NT2/D1 (cell line): ENCODE data around the gene TRIM31.

ENCODE experiments used
- SUZ12 ChIP-seq: IDR thresholded peaks from 2 replicates; pipeline ENCODE4 v1.6.1; 2011; ENCODE audit not compliant: insufficient read length, insufficient read depth; ENCODE audit errors: extremely low read depth
- YY1 ChIP-seq: IDR thresholded peaks from 2 replicates; pipeline ENCODE4 v1.6.1; 2011; ENCODE audit not compliant: insufficient read length, insufficient read depth
- ZNF274 ChIP-seq: IDR thresholded peaks from 2 replicates; pipeline ENCODE4 v1.6.1; 2011; ENCODE audit warnings: mild to moderate bottlenecking, low read depth, low read length

DNA sequence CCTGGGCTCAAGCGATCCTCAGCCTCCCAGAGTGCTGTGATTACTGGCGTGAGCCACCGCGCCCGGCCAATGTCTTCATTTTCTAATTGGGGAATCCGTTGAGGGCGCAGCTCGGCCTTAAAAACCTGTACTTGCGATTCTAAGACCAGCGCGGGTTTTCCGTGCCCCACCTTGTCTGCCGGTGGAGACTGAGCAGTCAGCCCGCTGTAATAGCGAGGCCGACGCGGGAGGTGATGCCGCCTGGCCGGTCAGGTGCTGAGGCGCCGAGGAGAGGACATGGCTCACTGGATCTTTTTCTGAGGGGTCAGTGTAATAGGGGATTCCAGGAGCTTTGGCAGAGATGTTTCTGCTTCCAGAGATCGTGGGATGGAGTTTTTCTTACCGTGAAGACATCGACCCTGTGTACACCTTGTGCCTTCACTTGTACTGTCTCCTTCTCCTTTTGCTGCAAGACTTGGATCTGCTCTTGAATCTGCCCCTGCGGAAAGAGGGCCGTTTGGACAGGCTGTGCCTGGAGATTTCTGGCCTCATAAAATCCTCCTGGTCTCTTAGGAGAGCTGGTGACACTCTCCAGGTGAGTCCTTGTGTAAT lies 1.5 kb downstream of the TRIM31 start:
- TF ChIP-seq ZNF274: no peak
- TF ChIP-seq YY1: no peak
- TF ChIP-seq SUZ12: no peak
